NCI-H1092 (cell line): ENCODE measurements around the gene NSD1.
"Not testable (repeated sequence)": the region's sequence is repeated elsewhere in the genome, so short reads cannot be mapped to it uniquely, and the experiment has no call there.

Experiments
- DNase-seq: peaks from one replicate; lab custom pipeline; 2025; lab: John Stamatoyannopoulos, UW

Gene NSD1

DNA sequence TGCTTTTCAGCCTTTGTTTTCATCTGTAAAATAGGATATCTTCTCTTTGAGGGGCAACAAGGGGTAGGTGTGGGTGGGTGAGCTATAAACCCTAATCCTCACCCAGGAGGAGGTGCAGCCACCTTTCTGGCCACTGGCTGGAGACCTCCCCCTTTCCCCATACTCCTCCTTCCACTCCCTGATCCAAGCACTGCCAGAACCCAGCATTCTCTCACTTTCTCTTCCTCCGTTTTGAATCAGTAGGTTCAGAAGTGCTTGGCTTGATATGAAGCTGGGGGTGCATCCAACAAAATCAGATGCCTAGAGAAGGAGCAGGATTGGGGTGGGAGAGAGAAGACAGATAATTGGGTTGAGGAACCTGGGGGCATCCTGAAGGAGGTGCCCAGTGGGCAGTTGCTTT is 6.8 kb upstream of the NSD1 start:
- no peak for DNase-seq

GRCh38 chr5:177128551-177128981 is 5.0 kb upstream of the NSD1 start:
- DNase-seq: no peak

DNA sequence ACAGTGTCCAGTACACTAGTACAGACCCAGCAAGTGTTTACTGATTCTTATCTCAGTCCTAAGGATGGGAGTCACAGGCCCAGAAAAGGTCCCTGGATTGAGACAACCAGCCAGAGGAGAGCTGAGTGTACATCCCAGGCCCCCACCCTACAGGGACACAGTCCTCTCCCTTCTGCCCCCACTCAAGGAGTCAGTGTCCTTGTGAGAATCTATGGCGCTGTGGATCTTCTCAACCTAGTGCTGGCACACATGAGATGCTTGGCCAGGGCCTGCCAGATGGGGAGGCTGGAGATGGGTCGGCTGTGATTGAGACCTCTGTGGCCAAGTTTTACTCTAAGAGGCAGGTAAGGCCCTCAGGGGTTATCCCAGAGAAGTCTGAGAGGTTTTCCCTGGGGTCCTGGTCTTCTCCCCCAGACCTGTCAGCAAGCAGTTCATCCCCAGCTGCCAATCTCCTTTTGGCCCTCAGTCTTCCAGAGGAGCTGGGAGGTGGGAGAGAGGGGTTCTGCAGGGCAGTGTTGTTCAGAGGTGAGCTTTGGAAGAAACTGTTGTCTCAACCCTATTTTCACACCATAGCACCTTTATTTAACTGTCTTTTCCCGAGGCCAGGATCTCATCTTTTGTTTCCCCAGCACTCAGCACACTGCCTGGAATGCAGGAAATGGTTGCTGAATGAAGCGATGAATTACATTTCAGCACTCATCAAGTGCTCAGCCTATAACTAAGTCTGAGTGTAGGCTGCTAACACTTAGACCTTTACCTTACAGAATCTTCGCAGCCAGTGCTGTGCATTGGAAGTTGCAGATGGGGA is 3.2 kb upstream of the NSD1 start:
- DNase-seq: no peak

GRCh38 chr5:177131019-177131320 is 2.6 kb upstream of the NSD1 start:
- no peak for DNase-seq

DNA sequence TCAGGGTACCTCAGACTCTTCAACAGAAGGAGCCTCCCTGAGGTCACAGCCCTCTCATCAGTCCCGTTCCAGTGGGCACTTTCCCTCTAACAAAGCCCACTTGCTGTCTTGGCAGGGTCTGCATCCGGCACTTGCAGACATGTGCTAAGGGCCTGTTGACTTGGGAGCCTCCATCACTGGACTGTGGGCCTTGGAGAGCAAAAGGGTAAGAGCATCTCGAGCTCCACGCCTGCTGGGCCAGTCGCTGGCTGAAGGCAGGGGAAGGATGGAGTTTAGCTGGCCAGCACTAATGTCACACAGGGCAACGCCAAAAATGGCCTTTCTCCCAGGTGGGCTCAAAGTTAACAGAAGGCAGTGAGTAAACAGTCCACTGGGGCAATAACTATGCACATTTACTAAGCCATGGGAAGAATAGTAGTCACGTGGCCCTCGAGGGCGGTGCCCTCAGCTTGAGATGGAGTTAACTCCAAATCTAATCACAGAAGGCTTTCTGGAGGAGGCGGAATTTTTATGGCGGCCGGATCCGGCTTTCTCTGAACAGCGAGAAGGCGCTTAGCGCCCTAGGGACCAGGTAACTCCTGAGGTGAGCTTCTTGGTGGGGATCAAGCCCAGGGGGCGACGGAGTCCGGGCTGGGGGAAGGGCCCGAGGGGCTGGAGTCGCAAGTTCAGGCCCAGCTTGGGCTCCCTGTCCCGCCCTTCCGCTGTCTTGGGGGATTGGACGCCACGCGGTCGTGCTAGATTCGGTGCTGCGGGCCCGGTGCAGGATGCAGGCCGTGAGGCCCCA is 2.0 kb upstream of the NSD1 start:
- no peak for DNase-seq

DNA sequence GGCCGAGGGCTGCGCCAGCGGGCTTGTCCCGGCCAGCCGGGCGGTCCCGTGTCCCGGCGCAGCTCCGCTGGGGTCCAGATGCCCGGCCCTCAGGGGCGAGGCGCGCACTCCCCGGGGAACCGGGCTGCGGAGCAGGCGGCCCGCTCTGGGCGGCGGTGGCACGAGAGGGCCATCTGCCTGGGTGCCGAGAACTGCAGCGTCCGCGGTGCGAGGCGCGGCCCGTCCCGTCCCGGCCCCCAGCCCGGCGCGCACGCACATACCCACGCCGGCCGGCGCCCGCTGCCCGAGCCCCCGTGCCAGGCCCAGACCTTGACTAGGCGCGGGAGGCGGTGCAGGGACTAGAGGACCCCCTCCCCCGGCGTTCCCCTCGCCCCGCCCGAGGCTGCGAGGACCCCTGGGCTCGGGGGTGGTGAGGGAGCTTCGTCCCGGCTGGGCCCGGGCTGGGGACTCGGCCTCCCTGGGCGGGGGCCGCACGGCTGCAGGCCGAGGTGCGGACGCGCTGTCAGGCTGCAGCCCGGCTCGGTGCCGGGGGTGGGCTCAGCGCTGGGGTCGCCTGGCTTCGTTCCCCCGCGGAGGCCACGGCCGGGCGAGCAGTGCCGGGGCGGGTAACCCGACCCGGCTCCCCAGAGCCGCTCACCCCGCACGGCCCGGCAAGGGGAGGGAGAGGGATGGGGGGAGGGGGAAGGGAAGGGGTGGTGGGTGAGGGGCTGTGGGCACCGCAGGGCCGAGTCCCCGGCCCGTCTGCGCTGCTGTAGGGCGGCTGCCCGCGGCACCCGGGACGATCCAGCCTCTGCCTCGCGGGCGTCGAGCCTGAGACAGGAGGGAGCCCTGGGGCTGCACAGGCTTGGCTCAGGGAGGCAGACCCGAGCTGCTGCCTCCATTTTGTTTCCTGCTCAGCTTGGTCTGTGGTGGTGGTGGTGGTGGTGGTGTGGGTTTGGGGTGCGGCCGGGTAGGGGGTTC is 1.2 kb upstream of the NSD1 start:
- no peak for DNase-seq

DNA sequence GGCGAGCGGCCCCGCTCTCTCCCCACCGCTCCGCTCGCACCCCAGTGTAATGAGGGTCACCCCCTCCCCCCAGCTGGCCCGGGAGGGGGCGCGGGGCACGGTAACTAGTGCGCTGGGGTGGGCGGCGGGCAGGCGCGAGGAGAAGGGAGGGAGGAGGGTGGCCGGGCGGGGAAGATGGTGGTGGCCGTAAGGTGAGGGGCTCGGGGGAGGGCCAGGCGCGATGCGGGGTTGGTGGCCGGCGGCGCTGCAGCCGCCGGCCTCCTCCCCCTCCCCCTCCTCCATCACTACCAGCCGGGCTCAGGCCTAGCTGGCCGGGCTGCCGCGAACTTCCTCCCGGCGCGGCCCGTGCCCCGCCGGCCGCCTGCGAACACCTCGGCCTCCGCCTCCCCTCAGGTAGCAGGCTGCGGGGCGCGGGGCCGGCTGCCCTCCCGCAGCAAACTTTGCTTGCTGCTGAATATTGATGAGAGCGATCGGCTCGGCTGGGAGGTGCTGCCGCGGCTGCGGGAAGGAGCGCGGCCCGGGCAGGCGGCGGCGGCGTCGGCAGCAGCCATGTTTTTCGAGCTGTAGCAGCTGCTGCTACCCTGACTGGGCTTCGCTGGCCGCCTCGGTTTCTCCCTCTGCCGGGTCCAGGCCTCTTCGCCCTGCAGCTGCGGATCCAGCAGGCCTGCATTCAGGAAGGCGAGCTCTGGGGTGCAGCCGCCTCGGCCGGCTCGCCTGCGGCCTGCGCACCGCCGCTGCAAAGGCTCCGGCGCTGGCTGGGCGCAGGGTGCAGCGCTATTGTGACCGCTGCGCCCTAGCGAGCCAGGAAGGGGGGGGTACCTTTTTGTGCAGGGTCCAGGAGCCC is 502 bp downstream of the NSD1 start:
- no peak for DNase-seq

DNA sequence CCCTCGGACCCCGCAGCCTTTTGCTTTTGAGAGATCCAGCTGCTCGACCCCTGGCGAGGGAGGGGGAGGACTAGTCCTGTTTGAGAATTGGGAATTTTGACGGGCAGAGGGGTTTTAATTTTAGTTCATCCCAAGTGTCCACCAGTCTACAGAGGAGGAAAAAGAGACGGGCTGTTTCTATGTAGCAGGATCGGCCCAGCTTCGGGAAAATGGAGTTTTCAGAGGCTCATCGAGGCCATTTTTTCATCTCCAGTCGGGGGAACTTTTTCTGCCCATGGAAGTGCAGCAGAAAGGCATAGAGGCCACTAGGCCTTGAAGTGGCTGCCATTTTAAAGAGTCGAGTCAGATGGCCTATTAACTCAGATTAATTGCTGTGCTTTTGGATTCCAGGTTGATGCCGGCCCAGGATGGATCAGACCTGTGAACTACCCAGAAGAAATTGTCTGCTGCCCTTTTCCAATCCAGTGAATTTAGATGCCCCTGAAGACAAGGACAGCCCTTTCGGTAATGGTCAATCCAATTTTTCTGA is 1.2 kb downstream of the NSD1 start:
- no peak for DNase-seq

DNA sequence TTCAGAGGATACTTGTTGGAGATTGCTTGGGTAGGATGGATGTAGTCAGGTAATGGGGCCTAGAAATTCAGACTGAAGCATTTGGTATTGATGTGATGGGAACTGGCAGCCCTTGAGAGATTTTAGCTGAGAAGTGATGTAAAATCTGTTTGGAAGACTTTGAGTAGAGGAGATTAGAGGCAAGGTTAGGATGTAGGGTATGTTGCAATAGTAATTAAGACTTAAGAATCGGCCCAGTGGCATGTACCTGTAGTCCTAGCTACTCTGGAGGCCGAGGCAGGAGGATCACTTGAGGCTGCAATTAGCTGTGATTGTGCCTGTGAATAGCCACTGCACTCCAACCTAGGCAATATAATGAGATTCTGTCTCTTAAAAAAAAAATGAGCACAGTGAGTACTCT is 6.7 kb downstream of the NSD1 start:
- DNase-seq: no peak

DNA sequence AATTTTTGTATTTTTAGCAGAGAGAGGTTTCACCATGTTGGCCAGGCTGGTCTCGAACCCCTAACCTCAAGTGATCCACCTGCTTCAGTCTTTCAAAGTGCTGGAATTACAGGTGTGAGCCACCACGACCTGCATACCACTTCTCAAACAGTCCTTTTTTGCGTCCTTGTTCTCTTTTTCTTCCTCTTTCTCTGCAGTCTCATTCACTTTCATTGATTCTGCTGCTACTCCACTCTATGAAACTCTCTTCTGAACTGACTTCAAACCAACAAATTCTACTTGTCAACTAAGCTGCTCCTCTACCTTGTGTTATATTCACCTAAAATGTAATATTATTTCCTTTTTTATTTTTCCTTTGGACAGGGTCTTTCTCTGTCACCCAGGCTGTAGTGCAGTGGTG is 7.9 kb downstream of the NSD1 start:
- no peak for DNase-seq

- DNase-seq: no peak
These were observed 8.6 kb downstream of the NSD1 start for GRCh38 chr5:177142098-177142611.

DNA sequence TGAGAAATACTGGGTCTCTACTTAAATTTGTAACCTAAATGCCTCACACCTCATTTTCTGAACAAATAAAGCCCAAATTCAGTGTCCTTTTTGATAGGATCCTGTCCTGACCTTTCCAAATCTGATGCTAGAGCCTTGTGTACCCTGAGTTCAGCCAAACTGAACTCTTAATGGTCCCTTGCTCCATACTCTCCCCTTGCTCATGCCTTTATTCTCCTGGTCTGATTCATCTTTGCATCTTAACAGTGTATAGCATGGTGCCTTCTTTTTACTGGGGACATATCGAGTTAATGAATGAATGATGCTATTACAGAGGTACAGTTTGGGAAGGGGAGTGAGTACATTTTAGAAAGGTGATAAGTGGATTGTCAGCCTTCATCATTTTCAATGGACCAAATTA is 9.2 kb downstream of the NSD1 start:
- DNase-seq: no peak

DNA sequence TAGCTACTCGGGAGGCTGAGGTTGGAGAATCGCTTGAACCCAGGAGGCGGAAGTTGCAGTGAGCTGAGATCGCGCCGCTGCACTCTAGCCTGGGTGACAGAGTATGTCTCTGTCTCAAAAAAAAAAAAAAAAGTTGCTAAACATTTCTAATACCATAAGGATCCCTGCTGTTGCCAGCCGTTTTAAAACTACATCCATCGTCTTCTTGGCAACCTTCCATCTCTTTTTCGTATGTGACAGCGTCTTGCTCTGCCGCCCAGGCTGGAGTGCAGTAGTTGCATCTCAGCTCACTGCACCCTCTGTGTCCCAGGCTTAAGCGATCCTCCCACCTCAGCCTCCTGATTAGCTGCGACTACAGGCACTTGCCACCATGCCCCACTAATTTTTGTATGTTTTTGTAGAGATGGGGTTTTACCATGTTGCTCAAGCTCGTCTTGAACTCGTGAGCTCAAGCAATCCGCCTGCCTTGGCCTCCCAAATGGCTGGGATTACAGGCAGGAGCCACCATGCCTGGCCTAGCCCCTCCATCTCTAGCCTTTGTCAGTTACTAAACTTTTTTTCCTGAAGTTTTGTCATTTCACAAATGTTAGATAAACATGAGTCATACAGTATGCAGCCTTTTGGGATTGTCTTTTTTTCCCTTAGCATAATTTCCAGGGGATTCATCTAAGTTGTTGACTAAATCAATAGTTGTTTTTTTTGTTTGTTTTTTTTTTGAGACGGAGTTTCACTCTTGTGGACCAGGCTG is 13.5 kb downstream of the NSD1 start:
- no peak for DNase-seq

- not testable (repeated sequence) for DNase-seq
These were observed 16.5 kb downstream of the NSD1 start for GRCh38 chr5:177150061-177150460.

- DNase-seq: no peak
These were observed 20.6 kb downstream of the NSD1 start for GRCh38 chr5:177154003-177154643.

- DNase-seq: no peak
These were observed 28.8 kb downstream of the NSD1 start for GRCh38 chr5:177162379-177162778.

DNA sequence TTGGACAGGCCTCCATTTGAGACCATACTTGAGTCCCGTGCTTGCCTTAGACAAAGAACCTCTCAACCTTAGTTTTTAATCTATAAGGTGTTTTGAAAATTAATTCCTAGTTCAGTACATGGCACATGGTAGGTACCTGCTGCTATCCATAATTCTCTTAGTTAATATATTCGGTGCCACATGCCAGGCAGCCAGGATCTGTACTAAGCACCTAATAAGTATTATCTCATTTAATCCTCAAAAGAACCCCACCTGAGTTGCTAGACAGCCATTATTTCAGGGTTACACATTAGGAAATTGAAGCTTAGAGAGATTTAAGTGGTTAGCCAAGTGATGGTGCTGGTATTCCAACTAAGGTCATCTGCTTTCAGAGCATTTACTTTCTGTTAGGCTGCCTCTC is 29.9 kb downstream of the NSD1 start:
- no peak for DNase-seq

- DNase-seq: no peak
These were observed 35.7 kb downstream of the NSD1 start for GRCh38 chr5:177169271-177169670.

GRCh38 chr5:177171961-177172360 is 38.4 kb downstream of the NSD1 start:
- no peak for DNase-seq

- no peak for DNase-seq
These were observed 41.8 kb downstream of the NSD1 start for GRCh38 chr5:177175336-177175735.
